Mucosa of stomach (tissue), 1 donor: ENCODE results near the gene PHGDH.

Experiments
- H3K27me3 ChIP-seq: one replicate; pipeline ENCODE4 v1.7.0; 2013; ENCODE audit warnings: mild to moderate bottlenecking, low read length; ENCODE audit not compliant: control insufficient read depth, insufficient read depth
- H3K36me3 ChIP-seq: one replicate; pipeline ENCODE4 v1.7.0; 2013; ENCODE audit warnings: low read length; ENCODE audit not compliant: control insufficient read depth, insufficient read depth
- H3K4me1 ChIP-seq: one replicate; pipeline ENCODE4 v1.7.0; 2013; ENCODE audit warnings: mild to moderate bottlenecking, low read length; ENCODE audit not compliant: control insufficient read depth, insufficient read depth
- H3K4me3 ChIP-seq: one replicate; pipeline ENCODE4 v1.7.0; 2013; ENCODE audit warnings: low read length
- H3K9ac ChIP-seq: one replicate; pipeline ENCODE4 v1.7.0; 2013; ENCODE audit warnings: mild to moderate bottlenecking, low read length, moderate library complexity
- H3K9me3 ChIP-seq: one replicate; pipeline ENCODE4 v1.7.0; 2013; ENCODE audit warnings: mild to moderate bottlenecking, low read length, moderate library complexity; ENCODE audit not compliant: control insufficient read depth
- donor health status: Pancreatic carcinoma.

Gene PHGDH

DNA sequence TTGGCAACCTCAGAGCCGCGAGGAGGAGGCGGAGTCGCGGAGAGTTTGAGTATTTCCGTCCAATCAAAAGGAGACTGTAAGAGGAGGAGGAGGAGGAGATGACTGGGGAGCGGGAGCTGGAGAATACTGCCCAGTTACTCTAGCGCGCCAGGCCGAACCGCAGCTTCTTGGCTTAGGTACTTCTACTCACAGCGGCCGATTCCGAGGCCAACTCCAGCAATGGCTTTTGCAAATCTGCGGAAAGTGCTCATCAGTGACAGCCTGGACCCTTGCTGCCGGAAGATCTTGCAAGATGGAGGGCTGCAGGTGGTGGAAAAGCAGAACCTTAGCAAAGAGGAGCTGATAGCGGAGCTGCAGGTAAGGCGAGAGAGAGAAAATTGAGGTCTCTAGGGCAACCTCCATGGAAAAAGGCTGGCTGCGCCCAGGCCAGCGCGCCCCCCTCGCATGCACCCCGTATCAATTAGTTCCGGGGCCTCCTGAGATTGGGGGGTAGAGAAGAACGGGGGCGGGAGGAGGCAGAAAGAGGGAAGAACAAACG lies at the start of gene PHGDH:
Gene PHGDH, plus strand, starts transcription at position 131 of the 538 bp plus-strand sequence. Its CDS starts 89 bp downstream, at position 220.
- no peaks in the 10 kb centered on the region for H3K36me3 ChIP-seq
- H3K4me1 ChIP-seq: peaks cover 14% of the 10 kb centered on the region
- H3K4me3 ChIP-seq: peak within 1 kb of the TSS; percentile 74
- H3K27me3 ChIP-seq: peaks cover 18% of the 10 kb centered on the region
- peak within 1 kb of the TSS; percentile 55 for H3K9ac ChIP-seq
- no peaks in the 10 kb centered on the region for H3K9me3 ChIP-seq

DNA sequence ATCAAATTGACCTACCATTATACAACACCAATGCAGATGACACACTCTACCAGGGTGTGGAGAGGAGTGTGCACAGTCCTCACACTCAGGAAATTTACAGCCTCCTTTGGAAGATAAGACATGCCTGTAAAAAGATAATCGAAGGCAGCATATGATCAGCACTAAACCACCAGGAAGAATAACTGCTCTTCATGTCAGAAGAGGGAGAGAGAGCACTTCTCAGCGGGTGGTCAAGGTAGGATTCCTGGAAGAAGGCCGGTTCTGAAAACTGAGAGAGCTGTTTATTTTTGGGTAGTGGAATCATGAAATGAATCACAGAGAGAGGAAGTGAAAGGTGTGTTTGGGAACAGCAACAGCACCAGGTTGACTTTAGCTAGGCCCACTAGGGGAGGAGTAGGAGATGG lies 49.7 kb upstream of the PHGDH start:
- Histone ChIP-seq H3K4me1 (peaks cover 15% of the 10 kb centered on the region), H3K27me3 (no peaks in the 10 kb centered on the region), H3K4me3 (no peak overlapping the region), H3K36me3 (no peaks in the 10 kb centered on the region), H3K9ac (no peak overlapping the region), H3K9me3 (no peaks in the 10 kb centered on the region)

DNA sequence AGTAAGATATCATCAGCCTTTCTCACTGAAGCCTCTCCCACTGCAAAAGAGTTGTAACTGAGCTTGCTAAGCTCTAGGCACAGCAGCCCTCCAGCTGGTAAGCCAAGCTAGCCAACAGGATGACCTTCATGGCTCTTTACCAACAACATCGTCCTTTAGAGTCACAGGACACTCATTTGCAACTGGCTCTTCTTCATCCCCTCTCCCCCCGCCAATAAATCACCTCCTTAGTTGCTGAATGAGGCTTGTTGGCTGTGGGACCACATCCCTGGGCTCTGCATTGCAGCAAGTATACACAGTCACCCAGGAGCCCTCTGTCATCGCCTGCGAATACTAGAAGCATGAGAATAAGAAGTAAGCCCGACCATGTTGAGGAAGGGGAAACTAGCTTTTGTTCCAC lies 47.7 kb upstream of the PHGDH start:
- Histone ChIP-seq H3K4me1 (peaks cover 15% of the 10 kb centered on the region), H3K9ac (no peak overlapping the region), H3K27me3 (no peaks in the 10 kb centered on the region), H3K9me3 (no peaks in the 10 kb centered on the region), H3K4me3 (no peak overlapping the region), H3K36me3 (no peaks in the 10 kb centered on the region)

DNA sequence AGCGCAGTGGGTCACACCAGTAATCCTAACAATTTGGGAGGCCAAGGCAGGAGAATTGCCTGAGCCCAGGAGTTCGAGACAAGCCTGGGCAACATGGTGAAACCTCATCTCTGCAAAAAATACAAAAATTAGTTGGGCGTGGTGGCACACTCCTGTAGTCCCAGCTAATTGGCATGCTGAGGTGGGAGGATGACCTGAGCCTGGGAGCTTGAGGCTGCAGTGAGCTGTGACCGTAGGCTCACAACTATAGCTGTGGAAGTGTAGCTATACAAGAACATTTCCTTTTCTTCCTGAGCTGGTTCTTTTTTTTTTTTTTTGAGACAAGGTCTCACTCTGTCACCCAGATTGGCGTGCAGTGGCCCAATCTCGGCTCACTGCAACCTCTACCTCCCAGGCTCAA lies 44.6 kb upstream of the PHGDH start:
- Histone ChIP-seq H3K27me3 (no peaks in the 10 kb centered on the region), H3K9ac (no peak overlapping the region), H3K36me3 (no peaks in the 10 kb centered on the region), H3K4me1 (no peaks in the 10 kb centered on the region), H3K9me3 (no peaks in the 10 kb centered on the region), H3K4me3 (no peak overlapping the region)

DNA sequence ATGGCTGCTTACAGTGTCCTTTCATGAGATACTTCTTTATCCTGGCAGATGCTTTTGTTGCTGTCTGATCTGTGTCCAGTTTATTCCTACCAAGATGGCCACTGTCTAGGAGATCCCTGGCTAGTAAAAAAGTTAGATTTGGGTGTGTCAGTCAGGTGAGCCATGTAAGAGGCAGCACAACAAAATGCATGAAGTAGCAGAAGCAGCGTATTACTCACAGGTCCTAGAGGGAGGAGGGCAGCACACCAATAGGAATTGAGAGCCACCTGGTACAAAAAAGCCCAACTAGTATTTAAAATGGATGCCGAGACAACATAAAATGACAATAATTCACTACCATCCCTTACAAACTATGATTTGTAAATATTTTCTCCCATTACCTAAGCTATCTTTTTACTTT lies 40.8 kb upstream of the PHGDH start:
- no peaks in the 10 kb centered on the region for H3K27me3 ChIP-seq
- H3K9ac ChIP-seq: no peak overlapping the region
- peaks cover 7% of the 10 kb centered on the region for H3K4me1 ChIP-seq
- H3K36me3 ChIP-seq: no peaks in the 10 kb centered on the region
- H3K4me3 ChIP-seq: no peak overlapping the region
- H3K9me3 ChIP-seq: no peaks in the 10 kb centered on the region

DNA sequence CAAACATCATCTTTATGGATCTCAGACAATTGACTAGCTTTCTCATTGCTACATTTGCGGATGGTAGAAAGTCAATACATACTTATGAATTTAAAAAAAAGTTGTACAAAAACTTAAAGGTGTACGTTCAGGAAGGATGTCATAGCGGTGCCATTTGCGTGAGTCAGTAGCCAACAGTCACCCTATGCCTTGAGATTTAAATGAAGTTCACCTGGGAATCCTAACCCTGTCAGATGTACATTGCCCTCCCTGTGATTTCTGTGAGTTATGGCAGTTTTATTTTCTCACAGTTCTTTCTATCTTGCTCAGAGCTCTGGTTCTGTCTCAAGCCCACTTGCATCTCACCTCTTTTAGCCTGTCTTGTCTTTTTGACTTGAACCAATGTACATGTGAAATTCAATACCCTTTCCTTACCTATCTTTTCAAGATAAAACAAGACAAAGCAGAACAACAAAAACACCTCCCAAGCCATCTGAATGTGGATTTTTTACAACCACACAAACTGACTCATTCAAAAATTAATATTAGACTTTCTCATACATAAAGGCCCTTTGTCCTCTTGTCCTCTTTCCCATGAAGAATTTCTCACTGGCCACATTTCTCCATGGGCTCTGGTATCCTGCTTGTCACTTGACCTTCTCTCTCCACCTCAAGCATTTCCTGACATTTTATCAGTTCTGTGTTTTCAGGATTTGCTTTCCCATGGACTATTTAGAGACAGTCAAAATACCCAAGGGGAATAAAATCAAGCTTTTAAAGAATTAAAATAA lies 38.4 kb upstream of the PHGDH start:
- Histone ChIP-seq H3K4me1 (peaks cover 9% of the 10 kb centered on the region), H3K9me3 (no peaks in the 10 kb centered on the region), H3K4me3 (no peak overlapping the region), H3K36me3 (no peaks in the 10 kb centered on the region), H3K9ac (no peak overlapping the region), H3K27me3 (no peaks in the 10 kb centered on the region)

- H3K36me3 ChIP-seq: no peaks in the 10 kb centered on the region
- H3K4me1 ChIP-seq: peaks cover 9% of the 10 kb centered on the region
- no peak overlapping the region for H3K9ac ChIP-seq
- H3K9me3 ChIP-seq: no peaks in the 10 kb centered on the region
- H3K27me3 ChIP-seq: no peaks in the 10 kb centered on the region
- no peak overlapping the region for H3K4me3 ChIP-seq
Observed at GRCh38 chr1:119674111-119674526, 37.6 kb upstream of the PHGDH start.

DNA sequence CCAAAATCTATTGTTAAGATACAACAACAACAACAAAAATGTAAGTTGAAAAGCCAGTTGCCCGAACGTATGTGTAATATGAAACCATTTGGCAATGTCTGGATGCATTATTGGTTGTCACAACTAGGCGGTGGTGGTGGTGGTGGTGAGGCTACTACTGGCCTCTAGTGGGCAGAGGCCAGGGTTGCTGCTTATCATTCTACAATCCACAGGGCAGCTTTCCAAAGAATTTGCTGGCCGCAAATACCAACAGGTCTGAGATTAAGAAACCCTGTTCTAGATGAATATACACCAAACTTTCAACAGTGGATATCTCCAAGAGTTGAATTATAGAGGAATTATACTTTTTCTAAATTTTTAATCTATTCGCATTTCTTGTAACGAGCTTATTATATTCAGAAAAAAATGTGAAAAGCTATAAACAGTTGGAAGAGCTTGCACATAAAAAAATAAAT lies 36.9 kb upstream of the PHGDH start:
- Histone ChIP-seq H3K4me3 (peak overlapping the region; percentile 33), H3K9ac (no peak overlapping the region), H3K27me3 (no peaks in the 10 kb centered on the region), H3K36me3 (no peaks in the 10 kb centered on the region), H3K9me3 (no peaks in the 10 kb centered on the region), H3K4me1 (peaks cover 9% of the 10 kb centered on the region)

DNA sequence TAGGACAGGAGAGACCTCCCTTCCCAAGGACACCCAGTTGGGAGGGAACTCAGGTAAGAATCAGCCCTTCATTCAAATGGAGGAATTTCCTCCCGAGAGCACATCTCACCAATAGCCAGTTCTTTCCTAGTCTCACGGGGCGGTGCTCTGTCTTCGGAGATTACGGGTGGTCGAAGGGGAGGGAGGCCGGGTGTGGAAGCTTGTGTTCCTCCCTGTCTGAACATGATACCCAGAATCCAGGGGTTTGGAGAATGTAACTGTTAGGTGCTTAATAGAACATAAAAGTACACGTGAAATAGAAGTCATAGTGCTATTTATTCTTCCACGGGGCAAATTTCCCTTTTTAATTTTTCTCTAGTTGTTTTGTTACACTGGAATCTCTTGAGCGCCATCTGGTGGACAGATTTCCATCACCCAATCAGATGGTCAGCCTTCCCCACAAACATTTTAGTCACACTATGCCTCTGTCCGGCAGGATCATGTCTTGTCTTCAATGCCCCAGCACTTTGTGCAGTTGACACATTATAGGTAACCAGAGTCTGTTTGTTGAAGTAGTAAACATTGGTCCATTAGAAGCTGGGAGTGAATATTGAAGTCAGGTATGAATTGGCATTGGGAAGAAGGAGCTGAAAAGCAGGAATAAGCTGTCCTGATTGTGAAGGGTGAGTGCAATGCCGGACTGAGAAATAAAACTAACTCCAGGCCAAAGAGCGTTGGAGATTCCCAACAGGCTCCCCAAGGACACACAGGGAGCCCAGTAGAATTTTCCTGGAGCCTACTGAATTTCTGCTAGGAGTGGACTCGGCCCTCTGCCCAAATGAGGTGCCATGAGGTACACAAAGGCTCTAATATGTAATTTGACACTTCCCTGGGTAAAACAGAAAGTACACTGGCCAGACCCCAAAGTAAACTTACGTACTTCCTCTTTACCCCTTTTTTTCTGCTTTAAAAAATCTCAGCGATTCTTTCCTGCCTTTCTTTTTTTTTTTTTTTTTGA lies 36.1 kb upstream of the PHGDH start:
- Histone ChIP-seq H3K36me3 (no peaks in the 10 kb centered on the region), H3K9ac (peak overlapping the region; percentile 48), H3K4me3 (peak overlapping the region; percentile 33), H3K4me1 (peaks cover 9% of the 10 kb centered on the region), H3K27me3 (no peaks in the 10 kb centered on the region), H3K9me3 (no peaks in the 10 kb centered on the region)

- no peaks in the 10 kb centered on the region for H3K9me3 ChIP-seq
- H3K9ac ChIP-seq: no peak overlapping the region
- H3K27me3 ChIP-seq: no peaks in the 10 kb centered on the region
- no peaks in the 10 kb centered on the region for H3K36me3 ChIP-seq
- no peak overlapping the region for H3K4me3 ChIP-seq
- H3K4me1 ChIP-seq: peaks cover 9% of the 10 kb centered on the region
Observed at GRCh38 chr1:119676571-119677206, 35.0 kb upstream of the PHGDH start.

DNA sequence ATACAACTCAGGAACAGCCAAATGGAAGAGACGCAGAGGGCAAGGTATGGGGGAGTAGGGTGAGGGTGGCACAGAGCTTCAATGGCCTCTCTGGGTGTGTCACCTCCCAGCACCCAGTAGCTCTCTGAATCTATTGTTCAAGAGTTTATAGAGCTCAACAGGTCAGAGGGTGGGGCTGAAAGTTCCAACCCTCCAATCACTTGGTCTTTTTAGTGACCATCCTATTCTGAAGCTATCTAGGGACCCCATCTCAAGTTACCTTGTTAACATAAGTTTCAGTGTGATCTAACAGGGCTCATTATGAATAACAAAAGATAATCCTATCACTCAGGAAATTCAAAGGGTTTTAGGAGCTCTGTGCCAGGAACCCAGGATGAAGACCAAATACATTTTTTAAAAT lies 32.5 kb upstream of the PHGDH start:
- Histone ChIP-seq H3K36me3 (no peaks in the 10 kb centered on the region), H3K9ac (no peak overlapping the region), H3K4me3 (no peak overlapping the region), H3K4me1 (peaks cover 9% of the 10 kb centered on the region), H3K27me3 (no peaks in the 10 kb centered on the region), H3K9me3 (no peaks in the 10 kb centered on the region)
